Measurements from ENCODE around the gene MSTN.
A peak's percentile ranks its signal among the peaks of the same experiment; 100 is the strongest.

MSTN gene

DNA sequence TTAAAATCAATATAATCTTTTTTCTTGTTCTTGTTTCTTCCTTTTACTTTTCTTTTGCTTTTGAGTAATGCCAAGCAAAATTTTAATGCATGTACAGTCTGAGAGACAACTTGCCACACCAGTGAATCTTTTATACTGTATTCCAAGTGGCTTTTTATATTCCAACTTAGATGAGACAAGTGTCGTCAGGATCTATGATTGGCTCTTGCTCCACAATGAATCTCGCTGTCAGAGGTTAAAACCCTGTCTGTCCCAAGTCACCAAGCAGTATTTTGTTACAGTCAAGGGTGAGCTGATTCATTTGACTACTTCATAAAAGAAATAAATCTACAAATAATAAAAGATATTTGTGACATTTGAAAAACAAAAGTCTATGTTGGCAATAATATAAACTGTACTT is at the start of gene MSTN:
Gene MSTN (minus strand): TSS at position 129 of the 400 bp plus-strand sequence. CDS start 133 bp downstream, outside the sequence.
- DNase-seq (ENCODE audit: low spot score), result no peak

DNA sequence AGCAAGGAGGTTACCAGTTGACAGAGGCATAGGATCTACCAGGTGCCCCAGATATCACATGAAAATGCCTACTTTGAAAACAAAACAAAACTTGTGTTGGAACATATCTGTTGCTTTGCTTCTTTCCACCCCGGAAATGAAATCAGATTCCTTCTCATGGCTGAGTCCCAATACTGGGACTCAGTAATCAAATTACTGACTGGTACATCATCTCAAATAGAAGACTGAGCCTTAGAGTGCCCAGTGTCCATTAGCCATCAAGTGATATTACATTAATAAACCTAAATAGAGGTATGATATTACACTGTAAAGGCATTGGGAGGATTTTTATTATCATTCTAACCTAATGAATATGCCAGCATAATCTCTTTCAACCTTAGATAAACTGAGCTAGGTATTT is 48.6 kb upstream of the MSTN start:
- DNase-seq (ENCODE audit: low spot score), result no peak

DNA sequence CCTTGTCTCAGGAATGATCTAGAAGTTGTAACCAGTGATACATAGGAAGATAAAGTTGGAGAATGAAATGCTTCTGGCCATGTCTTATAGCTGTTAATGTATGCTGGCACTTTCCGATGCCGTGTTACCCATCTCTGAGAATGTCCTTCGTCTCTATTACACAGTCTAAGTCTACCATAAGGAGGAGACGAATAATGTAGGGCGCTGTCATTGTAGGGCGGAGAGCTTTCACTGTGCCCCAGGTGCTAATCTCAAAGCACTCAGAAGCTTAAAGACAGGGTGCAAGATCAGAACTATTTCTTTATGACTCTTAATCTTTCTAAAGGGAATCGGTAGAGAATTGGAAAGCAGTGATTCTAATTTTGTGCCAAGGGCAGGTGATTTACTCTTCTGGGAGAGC is 48.2 kb upstream of the MSTN start:
- DNase-seq (ENCODE audit: low spot score), result no peak

GRCh38 chr2:190110131-190110530 is 47.6 kb upstream of the MSTN start:
- DNase-seq (ENCODE audit: low spot score), result no peak

DNA sequence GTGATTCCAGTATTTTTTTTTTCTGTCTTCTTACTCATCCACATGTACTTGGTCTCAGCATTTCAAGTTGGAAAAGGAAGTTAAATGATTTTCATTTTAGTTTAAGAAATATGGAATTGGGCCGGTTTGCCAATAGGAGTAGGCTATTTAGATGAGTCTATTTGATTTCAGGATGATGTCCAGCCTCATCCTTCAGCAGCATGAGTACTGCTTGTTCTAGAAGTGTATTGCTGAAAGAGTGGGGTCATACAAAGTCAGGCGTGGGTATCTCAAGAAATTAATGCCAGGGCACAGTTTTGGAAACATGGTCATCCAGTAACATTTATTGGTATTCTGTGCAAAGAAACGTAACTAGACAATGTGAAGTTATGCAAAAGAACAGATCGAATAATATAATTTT is 44.9 kb upstream of the MSTN start:
- no peak for DNase-seq (ENCODE audit: low spot score)

DNA sequence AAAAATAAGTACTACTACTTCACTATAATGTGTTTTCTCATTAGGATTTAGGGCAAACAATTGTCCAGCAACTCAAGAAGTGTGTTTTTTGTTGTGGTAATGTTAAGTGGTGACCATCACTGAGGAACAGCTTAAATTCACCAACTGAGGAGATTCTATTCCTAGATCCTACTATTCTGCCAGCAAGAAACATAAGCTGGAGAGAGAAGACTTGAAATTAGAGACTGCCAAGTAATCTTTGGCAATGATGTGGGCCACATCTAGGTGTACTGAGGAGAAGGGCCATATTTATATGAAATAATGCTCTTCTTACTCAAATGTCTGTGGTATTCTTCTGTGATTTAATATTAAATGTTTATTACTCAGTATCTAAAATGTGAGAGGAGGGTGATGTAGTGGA is 44.3 kb upstream of the MSTN start:
- no peak for DNase-seq (ENCODE audit: low spot score)

DNA sequence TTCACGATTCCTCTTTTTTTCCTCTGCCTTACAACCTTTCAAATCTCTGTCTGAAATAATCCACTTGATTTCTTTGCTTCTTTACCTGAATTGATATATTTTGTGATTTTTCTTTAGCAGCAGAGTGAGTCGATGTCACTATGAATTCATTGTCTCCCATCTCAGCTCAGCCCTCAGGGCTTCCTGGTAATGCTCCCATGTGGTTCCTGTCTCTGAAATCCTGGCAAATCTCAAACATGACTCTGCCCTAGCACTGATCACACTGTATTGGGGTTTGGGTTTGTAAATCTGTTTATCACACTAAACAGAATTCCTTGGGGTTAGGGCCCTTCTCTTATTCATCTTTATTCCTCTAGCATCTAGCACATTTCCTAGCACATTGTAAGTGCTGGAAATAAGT is 43.0 kb upstream of the MSTN start:
- DNase-seq (ENCODE audit: low spot score), result no peak

DNA sequence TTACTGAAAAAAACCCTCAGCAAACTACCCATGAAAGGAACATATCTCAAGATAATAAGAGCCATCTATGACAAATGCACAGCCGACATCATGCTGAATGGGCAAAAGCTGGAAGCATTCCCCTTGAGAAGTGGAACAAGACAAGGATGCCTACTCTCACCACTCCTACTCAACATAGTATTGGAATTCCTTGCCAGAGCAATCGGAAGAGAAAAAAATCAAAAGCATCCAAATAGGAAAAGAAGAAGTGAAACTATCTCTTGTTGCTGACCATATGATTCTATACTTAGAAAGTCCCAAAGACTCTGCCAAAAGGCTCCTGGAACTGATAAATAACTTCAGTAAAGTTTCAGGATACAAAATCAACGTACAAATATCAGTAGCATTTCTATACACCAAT is 40.6 kb upstream of the MSTN start:
- no peak for DNase-seq (ENCODE audit: low spot score)

DNA sequence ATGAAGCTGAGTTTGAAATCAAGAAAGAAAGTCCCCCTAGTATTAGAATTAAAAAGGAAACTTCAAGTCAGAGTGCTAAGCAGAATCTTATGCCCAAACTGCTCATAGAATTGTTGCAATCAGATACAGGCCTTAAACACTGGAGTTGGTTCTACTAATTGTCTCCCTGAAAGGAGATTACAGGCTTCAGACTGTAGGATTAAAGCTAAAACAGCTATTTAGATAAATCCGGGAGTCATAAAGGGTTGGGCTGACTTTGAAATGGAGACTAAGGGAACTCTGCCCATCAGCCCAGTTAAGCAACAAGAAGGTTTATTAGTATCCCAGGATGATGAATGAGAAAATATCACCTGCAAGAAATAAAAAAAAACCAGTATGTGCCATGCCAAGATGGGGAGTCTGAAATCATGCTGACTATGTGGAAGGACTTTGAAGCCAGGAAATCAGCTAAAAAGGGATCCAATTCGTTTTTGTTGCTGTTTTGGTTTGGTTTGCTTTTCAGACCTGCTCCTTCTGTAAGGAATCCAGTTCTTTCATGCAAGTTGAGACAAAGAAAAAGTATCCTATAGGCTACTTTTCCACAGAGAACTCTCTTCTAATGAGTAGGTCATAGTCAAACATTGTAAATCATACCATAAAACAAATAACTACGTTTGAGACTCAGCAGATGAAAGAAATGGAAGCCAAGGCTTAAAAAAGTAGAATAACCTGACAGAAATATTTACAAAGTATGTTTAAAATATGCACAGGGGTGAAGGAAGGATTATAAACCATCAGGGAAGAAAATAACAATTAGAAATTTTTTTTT is 37.6 kb upstream of the MSTN start:
- DNase-seq (ENCODE audit: low spot score), result peak; percentile 26

GRCh38 chr2:190098851-190099250 is 36.3 kb upstream of the MSTN start:
- no peak for DNase-seq (ENCODE audit: low spot score)

DNA sequence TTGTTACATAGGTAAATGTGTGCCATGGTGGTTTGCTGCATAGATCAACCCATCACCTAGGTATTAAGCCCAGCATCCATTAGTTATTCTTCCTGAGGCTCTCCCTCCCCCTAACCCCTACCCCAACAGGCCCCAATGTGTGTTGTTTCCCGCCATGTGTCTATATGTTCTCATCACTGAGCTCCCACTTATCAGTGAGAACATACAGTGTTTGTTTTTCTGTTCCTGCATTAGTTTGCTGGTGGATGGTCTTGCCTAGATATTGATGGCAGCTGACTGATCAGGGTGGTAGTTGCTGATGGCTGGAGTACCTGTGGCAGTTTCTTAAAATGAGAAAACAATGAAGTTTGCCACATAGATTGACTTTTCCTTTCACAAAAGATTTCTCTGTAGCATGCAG is 34.6 kb upstream of the MSTN start:
- no peak for DNase-seq (ENCODE audit: low spot score)

DNA sequence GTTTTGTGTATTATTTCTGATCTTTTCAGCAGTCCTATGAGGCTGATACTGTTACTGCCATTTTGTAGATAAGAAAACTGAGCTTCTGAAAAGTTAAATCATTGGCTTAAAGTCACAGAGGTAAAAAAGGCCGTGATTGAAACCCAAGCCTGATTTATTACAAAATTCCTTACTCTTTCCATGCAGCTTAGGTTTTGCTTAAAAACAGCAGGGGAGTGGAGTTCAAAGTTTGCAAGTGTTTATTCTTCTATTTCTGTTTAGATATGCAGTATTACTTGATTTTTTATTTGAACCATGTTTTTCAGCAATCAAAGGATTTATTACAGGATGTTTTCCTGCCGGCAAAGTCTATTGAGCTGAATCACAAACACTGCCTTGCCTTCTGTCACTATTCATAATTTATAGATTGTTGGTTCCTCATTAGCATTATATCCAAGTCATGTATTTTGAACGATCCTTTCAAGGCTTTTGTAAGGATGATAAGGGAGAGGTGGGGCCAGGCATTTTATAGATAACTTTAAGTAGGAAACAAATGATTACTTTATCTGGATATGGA is 31.9 kb upstream of the MSTN start:
- DNase-seq (ENCODE audit: low spot score), result no peak

DNA sequence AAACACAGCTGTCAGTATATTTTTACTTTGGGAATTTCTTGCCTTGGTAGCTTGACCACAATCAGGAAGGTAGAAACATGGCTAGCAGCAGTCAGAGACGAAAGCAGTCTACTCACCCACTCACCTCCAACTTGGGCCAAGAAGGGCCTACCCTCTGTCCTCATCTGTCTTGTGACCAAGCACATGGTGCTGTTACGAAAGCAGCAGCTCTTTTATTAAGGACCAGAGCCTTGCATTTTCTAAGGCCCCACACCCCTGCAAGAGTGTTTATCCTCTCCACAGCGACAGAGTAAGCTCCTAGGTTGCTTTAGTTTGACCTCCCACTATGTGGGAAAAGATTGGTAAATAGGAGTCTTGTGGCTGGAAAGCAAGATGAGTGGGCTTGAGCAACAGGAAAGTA is 31.3 kb upstream of the MSTN start:
- DNase-seq (ENCODE audit: low spot score), result no peak

DNA sequence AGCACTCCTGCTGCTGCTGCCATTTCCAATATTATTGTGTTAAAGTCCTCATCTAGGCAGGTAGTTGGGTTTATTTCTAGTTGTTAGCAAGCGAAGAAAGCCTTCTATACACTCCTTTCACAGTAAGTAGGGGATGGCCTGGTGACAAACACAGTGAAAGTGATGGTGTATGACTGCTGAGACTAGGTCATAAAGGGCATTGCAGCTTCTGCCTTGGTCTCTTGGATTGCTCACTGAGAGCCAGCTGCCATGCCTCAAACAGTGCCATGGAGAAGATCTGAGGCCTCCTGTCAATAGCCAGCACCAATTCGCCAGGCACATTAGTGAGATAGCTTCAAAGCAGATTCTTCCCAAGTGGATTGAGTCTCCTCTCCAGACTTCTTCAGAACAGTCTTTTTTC is 27.6 kb upstream of the MSTN start:
- DNase-seq (ENCODE audit: low spot score), result no peak

DNA sequence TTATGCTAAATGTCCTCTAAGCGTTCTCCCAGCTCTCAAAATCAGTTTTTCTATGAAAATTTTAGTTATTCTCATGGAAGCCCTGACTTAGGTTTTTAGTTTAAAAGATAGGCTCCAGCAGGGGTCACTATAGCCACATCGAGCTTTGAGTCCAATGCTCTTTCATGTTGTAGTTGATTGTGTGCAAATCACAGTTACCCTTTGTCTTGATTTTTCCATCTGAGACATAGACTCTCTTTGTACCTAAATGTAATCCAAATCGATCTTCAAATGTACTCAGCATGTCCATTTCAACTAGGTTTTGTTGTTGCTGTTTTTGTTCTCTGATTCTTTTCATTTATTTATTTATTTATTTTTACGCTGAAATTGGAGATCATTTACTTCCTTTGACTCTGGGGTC is 26.4 kb upstream of the MSTN start:
- peak; percentile 41 for DNase-seq (ENCODE audit: low spot score)

DNA sequence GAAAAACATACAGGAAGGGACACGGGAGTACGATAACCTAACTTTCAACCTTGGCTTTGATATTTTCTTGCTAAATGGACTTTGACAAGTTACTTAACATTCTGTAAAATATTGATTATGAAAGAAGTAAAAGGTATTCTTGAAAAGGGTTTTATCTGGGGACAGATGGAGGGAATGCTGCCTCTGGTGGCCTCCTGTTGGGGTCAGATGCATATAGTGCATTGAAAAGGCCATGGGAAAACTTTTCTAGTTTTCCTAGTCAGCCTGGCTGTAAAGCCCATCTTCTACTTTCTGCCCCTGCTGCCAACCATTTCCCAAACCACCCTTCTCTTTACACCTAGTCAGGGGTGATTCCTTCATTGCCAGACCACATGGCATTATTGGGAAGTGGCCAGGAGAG is 22.2 kb upstream of the MSTN start:
- no peak for DNase-seq (ENCODE audit: low spot score)

- DNase-seq (ENCODE audit: low spot score), result no peak
These were observed 19.6 kb upstream of the MSTN start for GRCh38 chr2:190082118-190082517.

DNA sequence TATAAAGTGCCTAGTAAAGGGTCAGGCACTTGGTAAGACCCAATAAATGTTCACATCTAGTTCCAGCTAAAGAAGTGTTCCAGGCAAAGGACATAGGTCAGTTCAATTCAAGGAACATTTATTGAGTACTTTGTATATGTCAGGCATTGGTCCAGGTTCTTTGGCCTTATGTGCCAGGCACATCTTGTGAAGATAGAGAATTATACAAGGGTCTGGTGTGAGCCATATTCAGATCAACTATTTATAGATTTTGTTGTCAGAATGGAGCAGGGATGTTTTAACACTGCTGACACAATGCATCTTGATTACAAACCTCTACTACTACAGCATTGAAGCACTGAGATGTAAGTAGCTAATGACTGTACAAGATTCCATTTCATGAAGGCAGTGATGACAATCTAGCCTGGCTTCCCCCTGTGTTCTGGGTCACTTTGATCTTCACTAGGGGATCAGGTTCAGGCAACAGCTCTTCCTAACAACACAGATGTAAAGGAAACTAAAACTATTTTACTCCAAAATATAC is 18.1 kb upstream of the MSTN start:
- no peak for DNase-seq (ENCODE audit: low spot score)

- no peak for DNase-seq (ENCODE audit: low spot score)
These were observed 16.6 kb upstream of the MSTN start for GRCh38 chr2:190079160-190079559.

GRCh38 chr2:190075623-190076022 is 13.1 kb upstream of the MSTN start:
- no peak for DNase-seq (ENCODE audit: low spot score)

DNA sequence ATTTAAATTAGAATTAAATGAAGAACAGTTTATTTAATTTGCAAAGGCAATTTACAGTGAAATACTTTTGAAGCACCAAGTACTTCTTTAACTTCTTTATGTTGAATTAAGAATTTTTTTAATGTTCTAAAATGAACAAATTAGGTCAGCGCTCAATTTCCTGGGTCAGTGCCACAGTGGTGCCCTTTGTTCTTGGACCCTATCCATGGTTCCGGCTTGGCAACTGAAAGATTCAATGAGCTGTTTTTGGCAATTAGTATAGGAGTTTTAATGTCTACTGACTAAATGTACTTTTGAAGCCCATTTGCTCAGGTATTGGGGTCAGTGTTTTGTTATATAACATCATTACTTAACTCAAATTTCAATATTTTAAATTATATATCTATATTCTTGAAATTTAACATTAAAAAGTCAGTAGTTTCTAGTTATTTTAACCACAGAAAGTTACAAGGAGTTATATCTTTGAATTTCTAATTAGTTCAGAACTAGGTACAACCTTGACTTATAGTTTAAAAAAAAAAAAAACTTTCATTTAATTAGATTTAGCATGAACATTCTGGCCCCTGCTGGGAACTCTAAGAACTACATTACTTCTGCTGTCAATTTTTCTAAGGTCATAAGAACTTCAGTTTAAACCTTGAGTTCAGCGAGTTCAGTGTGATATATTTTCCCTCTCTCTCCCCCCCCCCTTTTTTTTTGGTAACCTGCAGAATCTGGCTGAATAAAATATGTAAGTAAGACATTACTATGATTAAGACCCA is 7.6 kb upstream of the MSTN start:
- DNase-seq (ENCODE audit: low spot score), result peak; percentile 33

GRCh38 chr2:190068764-190069163 is 6.2 kb upstream of the MSTN start:
- no peak for DNase-seq (ENCODE audit: low spot score)

GRCh38 chr2:190065839-190066238 is 3.3 kb upstream of the MSTN start:
- DNase-seq (ENCODE audit: low spot score), result no peak
